ENCODE data around the gene CXCL16.

The CXCL16 gene

GRCh38 chr17:4750606-4751005 lies 10.9 kb upstream of the CXCL16 start:
- DNase-seq (ENCODE audit: low read depth in 2 of 2), result no peak

GRCh38 chr17:4748686-4749085 lies 9.0 kb upstream of the CXCL16 start:
- DNase-seq (ENCODE audit: low read depth in 2 of 2), result no peak

- DNase-seq (ENCODE audit: low read depth in 2 of 2), result no peak
Measured at GRCh38 chr17:4747847-4748246, 8.1 kb upstream of the CXCL16 start.

- no peak for DNase-seq (ENCODE audit: low read depth in 2 of 2)
Measured at GRCh38 chr17:4744999-4745969, 5.6 kb upstream of the CXCL16 start.

- no peak for DNase-seq (ENCODE audit: low read depth in 2 of 2)
Measured at GRCh38 chr17:4743898-4744297, 4.2 kb upstream of the CXCL16 start.

GRCh38 chr17:4743216-4743615 lies 3.5 kb upstream of the CXCL16 start:
- no peak for DNase-seq (ENCODE audit: low read depth in 2 of 2)

- DNase-seq (ENCODE audit: low read depth in 2 of 2), result no peak
Measured at GRCh38 chr17:4742629-4743028, 2.9 kb upstream of the CXCL16 start.

GRCh38 chr17:4742133-4742532 lies 2.4 kb upstream of the CXCL16 start:
- no peak for DNase-seq (ENCODE audit: low read depth in 2 of 2)

- no peak for DNase-seq (ENCODE audit: low read depth in 2 of 2)
Measured at GRCh38 chr17:4741544-4741943, 1.8 kb upstream of the CXCL16 start.

DNA sequence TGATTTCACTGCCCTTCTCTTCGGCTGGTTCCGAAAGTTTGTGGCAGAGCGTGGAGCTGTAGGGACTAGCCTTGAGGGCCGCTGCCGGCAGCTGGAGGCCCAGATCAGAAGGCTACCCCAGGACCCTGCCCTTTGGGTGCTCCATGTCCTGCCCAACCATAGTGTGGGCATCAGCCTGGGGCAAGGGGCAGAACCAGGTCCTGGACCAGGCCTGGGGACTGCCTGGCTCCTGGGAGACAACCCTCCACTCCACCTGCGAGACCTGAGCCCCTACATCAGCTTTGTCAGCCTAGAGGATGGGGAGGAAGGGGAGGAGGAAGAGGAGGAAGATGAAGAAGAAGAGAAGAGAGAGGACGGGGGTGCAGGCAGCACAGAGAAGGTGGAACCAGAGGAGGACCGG lies 856 bp upstream of the CXCL16 start:
- DNase-seq (ENCODE audit: low read depth in 2 of 2), result no peak

- no peak for DNase-seq (ENCODE audit: low read depth in 2 of 2)
Measured at GRCh38 chr17:4740025-4740351, 260 bp upstream of the CXCL16 start.

- no peak for DNase-seq (ENCODE audit: low read depth in 2 of 2)
Measured at GRCh38 chr17:4738136-4739121, 1.3 kb downstream of the CXCL16 start.

DNA sequence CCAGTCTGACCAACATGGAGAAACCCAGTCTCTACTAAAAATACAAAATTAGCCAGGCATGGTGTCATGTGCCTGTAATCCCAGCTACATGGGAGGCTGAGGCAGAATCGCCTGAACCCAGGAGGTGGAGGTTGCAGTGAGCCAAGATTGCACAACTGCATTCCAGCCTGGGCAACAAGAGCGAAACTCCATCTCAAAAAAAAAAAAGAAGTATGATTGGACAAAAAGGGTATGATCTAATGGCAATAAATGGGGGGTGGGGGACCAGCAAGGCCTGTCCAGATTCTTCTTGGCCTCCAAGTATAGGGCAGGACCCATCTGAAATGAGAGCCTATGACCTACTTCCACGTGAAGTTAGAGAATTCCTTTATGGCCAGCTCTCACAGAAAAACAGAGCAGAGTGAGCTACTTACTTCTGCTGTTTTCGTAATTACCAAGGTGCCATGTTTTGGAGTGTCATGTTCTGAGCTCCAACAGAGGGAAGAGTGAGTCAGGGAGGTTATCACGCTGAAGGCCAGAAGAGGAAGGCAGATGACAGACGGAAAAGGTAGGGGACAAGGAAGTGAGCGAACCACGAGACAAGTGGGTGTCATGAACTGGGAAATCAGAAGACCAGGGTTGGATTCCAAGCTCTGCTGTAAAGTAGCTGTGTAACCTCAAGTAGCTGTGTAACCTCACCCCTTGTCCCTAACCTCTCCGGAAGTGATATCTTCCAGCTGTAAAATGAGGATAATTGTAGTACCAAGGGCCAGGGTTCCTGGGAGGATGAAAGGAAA lies 3.7 kb downstream of the CXCL16 start:
- no peak for DNase-seq (ENCODE audit: low read depth in 2 of 2)

DNA sequence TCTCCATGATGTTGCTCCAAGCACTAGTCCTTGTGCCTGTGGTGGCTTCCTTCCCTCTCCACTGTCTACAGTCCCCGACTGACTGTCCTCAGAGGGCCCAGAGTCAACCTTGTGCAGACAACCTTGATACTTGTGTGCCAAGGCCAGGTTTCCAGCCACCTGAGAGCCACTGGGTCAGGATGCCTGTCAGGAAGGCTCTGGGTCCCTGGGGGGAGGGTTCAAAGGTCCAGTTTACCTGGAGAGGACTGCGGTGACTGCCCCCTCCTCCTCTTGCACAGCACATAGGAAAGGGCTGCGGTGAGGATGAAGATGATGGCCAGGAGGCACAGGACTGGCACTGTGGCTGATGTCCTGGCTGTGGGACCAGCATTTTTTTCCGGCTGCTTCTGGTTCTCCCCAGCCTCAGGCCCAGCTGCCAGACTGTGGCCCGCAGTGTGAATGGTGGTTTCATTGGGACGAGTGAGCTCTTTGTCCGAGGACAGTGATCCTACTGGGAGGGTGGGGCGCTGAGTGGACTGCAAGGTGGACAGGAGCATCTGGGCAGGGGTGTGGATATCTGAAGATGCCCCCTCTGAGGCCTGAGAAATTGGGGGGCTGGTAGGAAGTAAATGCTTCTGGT lies 4.8 kb downstream of the CXCL16 start:
- no peak for DNase-seq (ENCODE audit: low read depth in 2 of 2)

DNA sequence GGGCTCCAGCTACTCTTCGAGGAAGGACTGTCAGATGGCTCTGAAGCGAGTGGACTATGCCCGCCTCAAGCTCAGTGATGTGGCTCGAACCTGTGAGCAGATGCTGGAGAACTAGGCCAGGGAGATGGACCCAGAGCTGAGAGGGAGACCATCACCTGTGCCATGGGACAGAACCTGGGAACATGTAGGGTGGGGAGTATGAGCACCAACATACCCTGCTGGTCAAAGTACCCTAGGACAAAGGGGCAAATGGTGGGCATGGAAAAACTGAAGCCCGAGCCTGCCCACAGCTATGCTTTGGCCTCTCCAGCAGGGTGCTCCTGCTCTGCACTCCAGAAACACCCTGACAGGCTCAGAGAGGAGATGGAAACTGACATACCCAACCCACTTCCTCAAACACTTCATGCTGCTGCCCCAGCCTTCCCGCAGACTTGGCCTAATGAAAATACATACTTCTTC lies 6.6 kb downstream of the CXCL16 start:
- DNase-seq (ENCODE audit: low read depth in 2 of 2), result no peak

- no peak for DNase-seq (ENCODE audit: low read depth in 2 of 2)
Measured at GRCh38 chr17:4728124-4728523, 11.6 kb downstream of the CXCL16 start.

- DNase-seq (ENCODE audit: low read depth in 2 of 2), result no peak
Measured at GRCh38 chr17:4725646-4726310, 13.9 kb downstream of the CXCL16 start.

GRCh38 chr17:4724650-4725049 lies 15.1 kb downstream of the CXCL16 start:
- no peak for DNase-seq (ENCODE audit: low read depth in 2 of 2)

DNA sequence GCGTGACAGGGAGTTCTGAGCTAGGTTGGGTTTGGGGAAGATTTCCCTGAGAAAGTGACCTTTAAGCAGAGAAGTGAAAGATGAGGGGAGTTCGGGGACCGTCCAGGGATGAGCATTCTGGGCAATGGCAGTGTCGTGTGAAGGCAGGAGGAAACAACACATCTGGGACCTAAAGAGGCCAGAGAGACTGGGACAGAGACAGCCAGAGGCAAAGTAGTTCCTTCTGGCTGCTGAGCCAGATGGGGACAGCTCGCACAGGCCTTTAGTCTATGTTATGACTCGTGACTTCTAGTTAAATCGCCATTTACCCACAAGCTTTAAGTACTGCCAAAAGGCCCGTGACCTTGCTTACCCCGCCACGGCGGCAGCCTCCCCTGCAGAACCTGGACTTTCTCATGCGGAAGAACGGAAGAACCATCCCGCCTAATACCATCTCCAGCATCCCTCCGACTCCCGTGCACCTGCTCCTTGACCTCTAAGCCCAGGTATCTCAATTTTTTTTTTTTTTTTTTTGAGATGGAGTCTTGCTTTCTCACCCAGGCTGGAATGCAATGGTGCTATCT lies 17.0 kb downstream of the CXCL16 start:
- no peak for DNase-seq (ENCODE audit: low read depth in 2 of 2)

Measured in fibroblast of skin of left quadriceps (primary cell).